ENCODE measurements around the gene USP27X.
A peak's percentile ranks its signal among the peaks of the same experiment; 100 is the strongest.

Gene USP27X

GRCh38 chrX:49878834-49879655 is at the start of gene USP27X:
Gene USP27X (plus strand): TSS chrX:49879484. CDS start chrX:49880308, 824 bp downstream.
- no peak for TF ChIP-seq POLR2A (IDR thresholded peaks at IDR 0.05; ENCODE audit: low read length)
- no peak for TF ChIP-seq GATA1 (IDR thresholded peaks at IDR 0.05; ENCODE audit: low read depth, low read length)

GRCh38 chrX:49838374-49838773 is 40.9 kb upstream of the USP27X start:
- TF ChIP-seq POLR2A (IDR thresholded peaks at IDR 0.05; ENCODE audit: low read length) (no peak), GATA1 (IDR thresholded peaks at IDR 0.05; ENCODE audit: low read depth, low read length) (no peak)
- peak; percentile 21 to 38 for DNase-seq

More at GRCh38 chrX:49878834-49879655, at the start of gene USP27X:
- DNase-seq, result peak; percentile 82 to 88

DNA sequence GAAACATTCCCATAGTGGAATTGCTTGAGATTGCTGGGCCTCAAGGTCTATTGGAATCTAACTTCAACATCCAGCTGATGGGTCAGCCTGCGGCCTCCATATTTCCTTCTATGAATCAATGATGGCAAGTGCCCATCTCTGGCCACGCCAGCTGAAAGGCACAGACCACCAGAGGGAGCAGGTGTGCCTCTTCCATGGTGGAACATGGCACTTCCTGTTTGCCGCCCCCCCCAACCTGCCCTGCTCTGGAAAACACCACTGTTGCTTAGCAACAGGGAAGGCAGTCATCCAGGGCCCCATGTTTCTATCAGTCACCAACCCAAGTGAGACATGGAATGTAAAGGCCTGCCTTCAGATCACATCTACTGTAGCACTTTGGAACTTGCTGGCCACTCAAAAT is 38.6 kb upstream of the USP27X start:
- DNase-seq, result peak; percentile 67 to 72
- TF ChIP-seq GATA1 (IDR thresholded peaks at IDR 0.05; ENCODE audit: low read depth, low read length) (no peak), POLR2A (IDR thresholded peaks at IDR 0.05; ENCODE audit: low read length) (no peak)

DNA sequence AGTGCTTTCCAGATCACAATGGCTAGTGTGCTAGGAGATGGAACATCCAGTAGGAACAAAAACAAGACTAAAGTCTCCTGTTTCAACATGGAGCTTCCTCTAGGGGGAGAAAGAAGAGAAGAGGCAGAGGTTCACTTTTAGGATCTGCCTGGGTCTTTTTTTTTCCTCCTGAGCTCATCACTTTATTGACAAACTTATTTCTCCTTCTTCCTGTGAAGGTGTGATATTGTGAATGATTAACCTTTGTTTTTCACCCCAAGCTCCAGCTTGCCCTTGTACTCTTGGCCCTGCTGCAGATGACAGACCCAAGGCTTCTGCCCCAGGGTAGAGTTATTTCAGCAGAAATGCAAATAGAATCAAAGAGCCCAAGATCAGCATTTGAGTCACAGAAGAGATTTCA is 36.7 kb upstream of the USP27X start:
- DNase-seq, result no peak
- TF ChIP-seq GATA1 (IDR thresholded peaks at IDR 0.05; ENCODE audit: low read depth, low read length), result no peak

DNA sequence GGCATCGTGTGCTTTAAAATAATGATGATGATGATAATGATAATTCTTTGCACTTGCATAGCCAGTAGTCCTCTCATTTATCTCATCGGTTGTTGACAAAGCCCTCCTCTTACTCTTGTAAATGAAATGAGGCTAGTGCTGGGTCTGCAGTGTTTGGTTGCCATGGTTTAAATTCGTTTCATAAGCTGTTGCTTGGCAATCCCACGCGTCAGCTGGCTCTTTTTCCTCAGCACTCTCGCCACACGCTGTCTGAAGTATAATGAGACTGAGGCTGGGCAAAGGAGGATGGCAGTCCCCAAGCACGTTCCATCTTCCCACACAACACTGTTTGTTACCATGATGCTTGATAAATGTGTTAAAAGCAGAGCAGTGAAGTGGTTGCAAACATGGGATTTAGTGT is 34.7 kb upstream of the USP27X start:
- no peak for TF ChIP-seq POLR2A (IDR thresholded peaks at IDR 0.05; ENCODE audit: low read length)
- no peak for TF ChIP-seq GATA1 (IDR thresholded peaks at IDR 0.05; ENCODE audit: low read depth, low read length)
- DNase-seq, result no peak

- DNase-seq, result no peak
- TF ChIP-seq POLR2A (IDR thresholded peaks at IDR 0.05; ENCODE audit: low read length) (no peak), GATA1 (IDR thresholded peaks at IDR 0.05; ENCODE audit: low read depth, low read length) (no peak)
Measured at GRCh38 chrX:49845701-49846403, 33.4 kb upstream of the USP27X start.

DNA sequence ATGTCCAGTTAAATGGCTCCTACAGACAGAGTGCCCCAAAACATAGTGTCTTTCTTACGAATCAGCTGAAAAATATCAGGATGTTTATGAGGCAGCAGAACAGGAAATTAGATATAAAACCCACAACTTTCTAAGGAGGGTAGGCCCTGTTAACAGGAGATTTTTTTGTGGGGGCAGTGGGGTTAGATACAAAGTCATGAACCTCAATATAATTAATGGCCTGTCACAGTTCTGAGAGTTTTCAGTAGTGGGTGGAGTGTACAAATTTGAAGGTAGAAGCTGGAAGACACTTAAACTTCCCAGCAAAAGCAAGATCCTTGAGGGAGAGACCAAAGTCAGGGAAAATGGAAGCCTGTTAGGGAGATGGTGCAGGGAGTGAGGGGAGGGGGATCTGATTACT is 32.8 kb upstream of the USP27X start:
- TF ChIP-seq POLR2A (IDR thresholded peaks at IDR 0.05; ENCODE audit: low read length) (no peak), GATA1 (IDR thresholded peaks at IDR 0.05; ENCODE audit: low read depth, low read length) (no peak)
- no peak for DNase-seq

DNA sequence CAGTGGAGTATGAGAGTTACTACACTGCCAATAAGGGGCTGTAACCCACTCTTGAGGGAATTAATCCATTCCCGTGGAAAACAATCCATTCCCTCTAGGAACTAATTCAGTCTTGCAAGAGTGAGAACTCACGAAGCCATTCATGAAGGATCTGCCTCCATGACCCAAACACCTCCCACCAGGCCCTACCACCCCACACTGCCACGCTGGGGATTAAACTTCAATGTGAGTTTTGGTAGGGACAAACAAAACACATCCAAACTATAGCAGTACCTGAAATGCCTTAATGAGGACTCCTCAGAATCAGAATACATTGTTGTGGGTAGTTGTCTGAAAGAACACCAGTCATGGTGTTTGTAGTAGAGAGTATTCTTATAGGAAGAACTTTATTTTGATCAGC is 31.0 kb upstream of the USP27X start:
- DNase-seq, result no peak
- TF ChIP-seq GATA1 (IDR thresholded peaks at IDR 0.05; ENCODE audit: low read depth, low read length) (no peak), POLR2A (IDR thresholded peaks at IDR 0.05; ENCODE audit: low read length) (no peak)

- peak in 1 of 2 experiments; percentile 14 for DNase-seq
- no peak for TF ChIP-seq POLR2A (IDR thresholded peaks at IDR 0.05; ENCODE audit: low read length)
- no peak for TF ChIP-seq GATA1 (IDR thresholded peaks at IDR 0.05; ENCODE audit: low read depth, low read length)
Measured at GRCh38 chrX:49850028-49850427, 29.3 kb upstream of the USP27X start.

- no peak for DNase-seq
- TF ChIP-seq POLR2A (IDR thresholded peaks at IDR 0.05; ENCODE audit: low read length) (no peak), GATA1 (IDR thresholded peaks at IDR 0.05; ENCODE audit: low read depth, low read length) (no peak)
Measured at GRCh38 chrX:49853661-49854060, 25.6 kb upstream of the USP27X start.

DNA sequence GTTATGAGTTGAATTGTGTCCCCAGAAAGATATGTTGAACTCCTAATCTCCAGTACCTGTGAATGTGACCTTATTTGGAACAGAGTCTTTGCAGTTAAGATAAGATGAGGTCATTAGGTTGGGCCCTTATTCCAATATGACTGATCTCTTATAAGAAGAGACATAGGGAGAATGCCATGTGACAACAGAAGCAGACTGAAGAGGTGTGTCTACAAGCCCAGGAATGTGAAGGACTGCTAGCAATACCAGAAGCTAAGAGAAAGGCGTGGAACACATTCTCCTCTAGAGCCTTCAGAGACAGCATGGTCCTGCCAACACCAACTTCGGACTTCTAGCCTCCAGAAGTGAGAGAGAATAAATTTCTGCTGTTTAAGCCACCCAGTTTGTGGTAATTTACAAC is 22.5 kb upstream of the USP27X start:
- no peak for TF ChIP-seq POLR2A (IDR thresholded peaks at IDR 0.05; ENCODE audit: low read length)
- no peak for TF ChIP-seq GATA1 (IDR thresholded peaks at IDR 0.05; ENCODE audit: low read depth, low read length)
- DNase-seq, result no peak

DNA sequence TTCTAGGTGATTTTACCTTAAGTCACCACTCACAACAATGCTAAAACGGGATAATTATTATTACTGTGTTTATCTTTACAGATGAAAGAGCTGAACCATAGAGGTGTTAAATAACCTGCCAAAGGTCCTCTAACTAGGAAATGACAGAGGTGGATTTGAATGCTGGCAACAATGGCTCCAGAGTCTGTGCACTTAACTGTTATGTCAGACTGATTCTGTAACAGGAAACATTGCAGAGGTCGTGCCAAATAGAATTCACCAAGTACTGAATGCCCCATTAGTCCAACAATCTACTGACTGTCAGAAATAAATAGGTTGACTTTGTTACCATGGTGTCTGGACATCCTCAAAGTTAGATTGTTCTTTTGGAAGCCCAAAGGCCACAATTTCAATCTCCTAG is 20.9 kb upstream of the USP27X start:
- no peak for TF ChIP-seq GATA1 (IDR thresholded peaks at IDR 0.05; ENCODE audit: low read depth, low read length)
- TF ChIP-seq POLR2A (IDR thresholded peaks at IDR 0.05; ENCODE audit: low read length), result no peak
- DNase-seq, result no peak

DNA sequence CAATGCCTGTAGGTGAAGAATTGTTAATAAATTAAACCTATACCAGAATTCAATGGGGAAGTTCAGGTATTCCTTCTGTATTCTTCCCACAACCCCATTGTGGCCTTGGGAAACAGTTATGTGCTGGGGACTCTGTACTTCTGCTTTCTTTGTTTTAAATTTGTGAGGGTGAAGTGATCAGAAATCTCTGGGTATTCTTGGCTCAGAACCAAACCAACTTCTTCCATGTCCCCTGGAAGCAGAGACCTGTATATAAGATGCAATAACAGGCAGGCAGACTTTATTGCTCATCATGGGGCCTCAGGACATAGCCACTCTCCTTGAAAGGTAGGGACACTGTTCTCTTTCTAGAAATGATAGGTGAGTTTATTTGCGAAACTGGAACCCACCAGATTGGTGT is 19.8 kb upstream of the USP27X start:
- no peak for TF ChIP-seq GATA1 (IDR thresholded peaks at IDR 0.05; ENCODE audit: low read depth, low read length)
- no peak for DNase-seq

- peak; percentile 4 to 44 for DNase-seq
- TF ChIP-seq GATA1 (IDR thresholded peaks at IDR 0.05; ENCODE audit: low read depth, low read length), result no peak
- no peak for TF ChIP-seq POLR2A (IDR thresholded peaks at IDR 0.05; ENCODE audit: low read length)
Measured at GRCh38 chrX:49860867-49861535, 18.3 kb upstream of the USP27X start.
